Hepatocyte (in vitro differentiated cells): ENCODE results near the gene GFOD1. TPM values are rescaled to one million over a fixed set of nuclear protein-coding genes. Genes with fewer than 3 reads are reported as not detected.

ENCODE experiments used
- DNase-seq: peaks from one replicate; pipeline ENCODE4 v3.0.0-alpha.2; 2016; ENCODE audit warnings: low spot score
- H2AFZ ChIP-seq: fragments of 200-600 bp; sonication (generic); 2 replicates; pipeline ENCODE4 v1.6.0; 2016; ENCODE audit warnings: antibody characterized with exemption, mild to moderate bottlenecking
- H3K27ac ChIP-seq: fragments of 200-600 bp; sonication (generic); 2 replicates; pipeline ENCODE4 v1.5.1; 2016; ENCODE audit warnings: mild to moderate bottlenecking
- H3K27me3 ChIP-seq: fragments of 200-600 bp; sonication (generic); 2 replicates; pipeline ENCODE4 v1.6.1; 2016
- H3K36me3 ChIP-seq: fragments of 200-600 bp; sonication (generic); replicated peaks from 2 replicates; pipeline ENCODE4 v1.5.1; 2016; ENCODE audit warnings: low read depth; ENCODE audit not compliant: insufficient read depth
- H3K4me1 ChIP-seq: fragments of 200-600 bp; sonication (generic); 2 replicates; pipeline ENCODE4 v1.5.1; 2016; ENCODE audit warnings: mild to moderate bottlenecking, moderate library complexity; ENCODE audit not compliant: insufficient read depth
- H3K4me2 ChIP-seq: fragments of 200-600 bp; sonication (generic); 2 replicates; pipeline ENCODE4 v1.6.0; 2016
- H3K4me3 ChIP-seq: fragments of 200-600 bp; sonication (generic); 2 replicates; pipeline ENCODE4 v1.5.1; 2016; ENCODE audit warnings: mild to moderate bottlenecking
- H3K79me2 ChIP-seq: fragments of 200-600 bp; sonication (generic); 2 replicates; pipeline ENCODE4 v1.6.0; 2017; ENCODE audit warnings: mild to moderate bottlenecking
- H3K9me2 ChIP-seq: fragments of 200-600 bp; sonication (generic); replicated peaks from 2 replicates; pipeline ENCODE4 v1.6.0; 2017; ENCODE audit warnings: mild to moderate bottlenecking; ENCODE audit not compliant: insufficient read depth
- H3K9me3 ChIP-seq: fragments of 200-600 bp; sonication (generic); 2 replicates; pipeline ENCODE4 v1.5.1; 2016; ENCODE audit warnings: low read depth, mild to moderate bottlenecking
- H4K20me1 ChIP-seq: fragments of 200-600 bp; sonication (generic); 2 replicates; pipeline ENCODE4 v1.6.0; 2016; ENCODE audit warnings: mild to moderate bottlenecking; ENCODE audit not compliant: insufficient read depth, poor library complexity, severe bottlenecking
- EZH2 ChIP-seq: fragments of 200-600 bp; sonication (generic); IDR thresholded peaks from 2 replicates; pipeline ENCODE4 v1.6.1; 2016; ENCODE audit warnings: antibody characterized with exemption, mild to moderate bottlenecking, borderline replicate concordance
- EZH2phosphoT487 ChIP-seq: fragments of 200-600 bp; sonication (generic); IDR thresholded peaks from one replicate; pipeline ENCODE4 v1.6.1; 2018; ENCODE audit warnings: antibody characterized with exemption, mild to moderate bottlenecking, low read depth, moderate library complexity; ENCODE audit not compliant: unreplicated experiment, severe bottlenecking
- WGBS: methylation state at CpG from one replicate; pipeline ENCODE4 v1.1.6; 2016; ENCODE audit warnings: low lambda C conversion rate; ENCODE audit errors: missing lambda C conversion rate; 5-methylcytosine and 5-hydroxymethylcytosine counted together
- polyA plus RNA-seq: library from polyadenylated mRNA; unstranded; fragments of >200 nt; fragmentation: Nextera tagmentation; extraction: Ambion mirVana; gene quantifications from 2 replicates; pipeline ENCODE4 v1.2.1, GENCODE V29; 2016
- total RNA-seq: library from RNA; depleted of rRNA; stranded (reverse); fragments of >200 nt; gene quantifications from 2 replicates; pipeline ENCODE4 v1.2.3, GENCODE V29; 2014
- TF ChIP-seq, protein P1 (sequence below): fragments of 200-600 bp; sonication (generic); IDR thresholded peaks from 2 replicates; pipeline ENCODE4 v1.5.1; 2016; ENCODE audit warnings: antibody characterized with exemption, mild to moderate bottlenecking; ENCODE audit not compliant: poor library complexity

The GFOD1 gene
- total and polyA plus RNA-seq, 2 experiments from 2014 or later = 2.8 to 3.5 TPM

DNA sequence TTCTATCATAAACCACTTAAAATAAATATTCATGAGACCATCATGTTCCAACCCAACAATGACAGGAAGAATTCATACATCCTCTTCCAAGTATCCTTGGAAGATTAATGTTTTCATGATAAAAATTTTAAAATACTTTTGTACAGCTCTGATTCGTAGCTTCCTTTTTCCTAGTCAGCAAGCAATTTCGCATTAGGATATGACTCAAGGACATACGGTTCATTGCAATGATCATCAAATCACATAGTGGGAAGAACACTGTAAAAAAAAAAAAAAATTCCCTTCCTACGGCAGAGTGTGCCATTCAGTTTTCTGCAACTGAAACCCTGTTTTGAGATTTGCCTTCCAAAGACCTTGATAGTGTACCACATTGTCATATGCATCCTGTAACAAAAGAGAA, 35.3 kb upstream of the GFOD1 start:
- Histone ChIP-seq H4K20me1 (no peaks in the 10 kb centered on the region), H3K4me2 (no peak overlapping the region), H3K9me2 (no peaks in the 10 kb centered on the region), H3K9me3 (no peaks in the 10 kb centered on the region), H3K79me2 (no peaks in the 10 kb centered on the region), H3K27me3 (no peaks in the 10 kb centered on the region), H3K4me3 (no peak overlapping the region), H2AFZ (no peak overlapping the region), H3K36me3 (no peaks in the 10 kb centered on the region), H3K4me1 (no peaks in the 10 kb centered on the region), H3K27ac (no peak overlapping the region)
- no peak for DNase-seq
- WGBS = 59% methylated on average over 4 of the region's 4 CpGs
- TF ChIP-seq EZH2phosphoT487 (no peak), EZH2 (no peak)

DNA sequence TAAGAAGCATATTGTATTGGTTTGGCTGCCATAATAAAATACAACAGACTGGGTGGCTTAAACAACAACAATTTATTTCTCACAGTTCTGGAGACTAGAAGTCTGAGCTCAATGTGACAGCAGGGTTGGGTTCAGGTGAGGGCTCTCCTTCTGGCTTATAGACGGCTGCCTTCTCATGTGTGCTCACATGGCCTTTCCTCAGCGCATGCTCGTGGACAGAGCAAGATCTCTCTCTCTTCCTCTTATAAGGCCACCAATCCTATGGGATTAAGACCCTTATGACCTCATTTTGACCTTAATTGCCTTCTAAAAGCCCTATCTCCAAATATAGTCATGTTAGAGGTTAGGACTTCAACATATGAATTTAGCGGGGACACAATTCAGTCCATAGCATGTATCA, 32.4 kb upstream of the GFOD1 start:
- Histone ChIP-seq H3K36me3 (no peaks in the 10 kb centered on the region), H3K27me3 (no peaks in the 10 kb centered on the region), H3K79me2 (no peaks in the 10 kb centered on the region), H4K20me1 (no peaks in the 10 kb centered on the region), H3K4me3 (no peak overlapping the region), H2AFZ (no peak overlapping the region), H3K9me2 (no peaks in the 10 kb centered on the region), H3K4me2 (no peak overlapping the region), H3K4me1 (no peaks in the 10 kb centered on the region), H3K9me3 (no peaks in the 10 kb centered on the region), H3K27ac (no peak overlapping the region)
- WGBS = 94% methylated on average over 4 of the region's 4 CpGs
- TF ChIP-seq EZH2 = no peak
- TF ChIP-seq EZH2phosphoT487 = no peak
- TF ChIP-seq, protein P1, sequence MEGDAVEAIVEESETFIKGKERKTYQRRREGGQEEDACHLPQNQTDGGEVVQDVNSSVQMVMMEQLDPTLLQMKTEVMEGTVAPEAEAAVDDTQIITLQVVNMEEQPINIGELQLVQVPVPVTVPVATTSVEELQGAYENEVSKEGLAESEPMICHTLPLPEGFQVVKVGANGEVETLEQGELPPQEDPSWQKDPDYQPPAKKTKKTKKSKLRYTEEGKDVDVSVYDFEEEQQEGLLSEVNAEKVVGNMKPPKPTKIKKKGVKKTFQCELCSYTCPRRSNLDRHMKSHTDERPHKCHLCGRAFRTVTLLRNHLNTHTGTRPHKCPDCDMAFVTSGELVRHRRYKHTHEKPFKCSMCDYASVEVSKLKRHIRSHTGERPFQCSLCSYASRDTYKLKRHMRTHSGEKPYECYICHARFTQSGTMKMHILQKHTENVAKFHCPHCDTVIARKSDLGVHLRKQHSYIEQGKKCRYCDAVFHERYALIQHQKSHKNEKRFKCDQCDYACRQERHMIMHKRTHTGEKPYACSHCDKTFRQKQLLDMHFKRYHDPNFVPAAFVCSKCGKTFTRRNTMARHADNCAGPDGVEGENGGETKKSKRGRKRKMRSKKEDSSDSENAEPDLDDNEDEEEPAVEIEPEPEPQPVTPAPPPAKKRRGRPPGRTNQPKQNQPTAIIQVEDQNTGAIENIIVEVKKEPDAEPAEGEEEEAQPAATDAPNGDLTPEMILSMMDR = no peak
- no peak for DNase-seq

DNA sequence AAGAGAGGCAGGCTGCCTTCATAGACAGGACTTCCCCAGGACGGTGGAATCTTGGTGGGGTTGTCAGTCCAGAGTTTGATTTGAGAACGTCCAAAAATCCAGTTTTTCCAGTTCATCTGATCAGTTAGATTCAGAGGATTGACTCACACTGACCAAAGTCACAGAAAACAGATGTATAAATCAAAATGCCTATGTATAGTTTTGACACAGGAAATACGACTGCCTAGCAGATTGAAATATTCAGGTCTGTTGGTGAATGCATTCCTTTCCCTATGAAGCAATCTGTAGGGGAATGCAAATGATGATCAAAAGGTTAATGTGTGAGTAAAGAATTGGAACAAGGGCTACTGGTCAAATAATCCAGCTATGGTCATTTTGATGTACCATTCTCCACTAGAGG, 29.7 kb upstream of the GFOD1 start:
- no peak for DNase-seq
- H3K9me3 ChIP-seq = no peaks in the 10 kb centered on the region
- no peak overlapping the region for H3K4me2 ChIP-seq
- no peaks in the 10 kb centered on the region for H3K79me2 ChIP-seq
- no peaks in the 10 kb centered on the region for H3K27me3 ChIP-seq
- no peaks in the 10 kb centered on the region for H3K36me3 ChIP-seq
- TF ChIP-seq, protein P1 = no peak
- no peak overlapping the region for H3K4me3 ChIP-seq
- no peaks in the 10 kb centered on the region for H3K9me2 ChIP-seq
- no peaks in the 10 kb centered on the region for H3K4me1 ChIP-seq
- H4K20me1 ChIP-seq = no peaks in the 10 kb centered on the region
- WGBS = 77% methylated on average over 3 of the region's 3 CpGs
- no peak overlapping the region for H3K27ac ChIP-seq
- H2AFZ ChIP-seq = no peak overlapping the region

DNA sequence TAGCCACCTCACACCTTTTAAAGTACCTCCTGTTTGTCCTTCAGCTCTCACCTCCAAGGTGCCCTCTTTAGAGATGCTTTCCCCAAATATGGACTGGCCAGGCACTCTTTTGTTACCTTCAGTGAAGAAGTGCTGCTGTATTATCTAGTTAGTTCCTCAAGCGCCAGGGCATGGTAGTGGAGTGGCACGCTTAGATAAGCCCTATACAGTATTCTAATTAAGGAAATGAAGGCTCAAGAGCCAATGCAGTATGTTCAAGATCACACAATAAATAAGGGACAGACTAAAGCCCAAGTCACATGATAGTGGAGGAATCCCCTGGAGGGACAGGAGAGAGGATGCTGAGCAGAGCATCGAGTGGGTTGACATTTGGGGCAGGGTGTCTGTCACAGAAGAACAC, 28.5 kb upstream of the GFOD1 start:
- Histone ChIP-seq H3K36me3 (no peaks in the 10 kb centered on the region), H3K9me3 (no peaks in the 10 kb centered on the region), H3K27me3 (no peaks in the 10 kb centered on the region), H3K4me1 (no peaks in the 10 kb centered on the region), H3K9me2 (no peaks in the 10 kb centered on the region), H3K79me2 (no peaks in the 10 kb centered on the region), H3K27ac (no peak overlapping the region), H4K20me1 (no peaks in the 10 kb centered on the region), H3K4me3 (no peak overlapping the region), H2AFZ (no peak overlapping the region), H3K4me2 (no peak overlapping the region)
- WGBS = 91% methylated on average over 3 of the region's 3 CpGs
- no peak for DNase-seq
- TF ChIP-seq EZH2phosphoT487 (no peak), EZH2 (no peak)
- TF ChIP-seq, protein P1 = no peak
